ENCODE measurements around the gene MEI1. TPM values are rescaled to one million over a fixed set of nuclear protein-coding genes. Genes with fewer than 3 reads are reported as not detected.

MEI1 gene
- total RNA-seq, 4 donors from 2014 or later = 0.70 to 1.9 TPM; not detected in 2

GRCh38 chr22:41656556-41656955, 42.7 kb upstream of the MEI1 start:
- no peak for TF ChIP-seq POLR2A (IDR thresholded peaks at IDR 0.05)
- TF ChIP-seq CTCF (IDR thresholded peaks at IDR 0.05) = no peak
- Histone ChIP-seq H3K27ac (no peak overlapping the region), H3K9me3 (no peaks in the 10 kb centered on the region), H3K4me3 (no peak overlapping the region), H3K4me1 (no peaks in the 10 kb centered on the region), H3K36me3 (no peaks in the 10 kb centered on the region), H3K27me3 (no peaks in the 10 kb centered on the region)
- DNase-seq = no peak
- intact Hi-C loops (cut with DNase I; ENCODE audit: low total_unique reads) = no loop called here

DNA sequence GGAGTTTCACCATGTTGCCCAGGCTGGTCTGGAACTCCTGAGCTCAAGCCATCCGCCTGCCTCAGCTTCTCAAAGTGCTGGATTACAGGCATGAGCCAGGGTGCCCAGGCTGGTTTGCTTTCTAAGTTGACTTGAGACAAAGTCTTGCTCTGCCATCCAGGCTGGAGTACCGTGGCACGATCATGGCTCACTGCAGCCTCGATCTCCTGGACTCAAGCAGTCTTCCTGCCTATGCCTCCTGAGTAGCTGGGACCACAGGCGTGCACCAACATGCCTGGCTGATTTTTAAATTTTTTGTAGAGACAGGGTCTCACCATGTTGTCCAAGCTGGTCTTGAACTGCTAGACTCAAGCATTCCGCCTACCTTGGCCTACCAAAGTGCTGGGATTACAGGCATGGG, 41.6 kb upstream of the MEI1 start:
- no peak for TF ChIP-seq POLR2A (IDR thresholded peaks at IDR 0.05)
- TF ChIP-seq CTCF (IDR thresholded peaks at IDR 0.05) = no peak
- DNase-seq = no peak
- Histone ChIP-seq H3K4me1 (no peaks in the 10 kb centered on the region), H3K9me3 (no peaks in the 10 kb centered on the region), H3K27me3 (no peaks in the 10 kb centered on the region), H3K36me3 (no peaks in the 10 kb centered on the region), H3K4me3 (no peak overlapping the region), H3K27ac (no peak overlapping the region)
- intact Hi-C loops (cut with DNase I; ENCODE audit: low total_unique reads) = no loop called here

GRCh38 chr22:41658869-41659268, 40.4 kb upstream of the MEI1 start:
- Histone ChIP-seq H3K36me3 (no peaks in the 10 kb centered on the region), H3K4me1 (no peaks in the 10 kb centered on the region), H3K4me3 (no peak overlapping the region), H3K27me3 (no peaks in the 10 kb centered on the region), H3K27ac (no peak overlapping the region), H3K9me3 (no peaks in the 10 kb centered on the region)
- no peak for DNase-seq
- no peak for TF ChIP-seq CTCF (IDR thresholded peaks at IDR 0.05)
- intact Hi-C loops (cut with DNase I; ENCODE audit: low total_unique reads) = no loop called here

DNA sequence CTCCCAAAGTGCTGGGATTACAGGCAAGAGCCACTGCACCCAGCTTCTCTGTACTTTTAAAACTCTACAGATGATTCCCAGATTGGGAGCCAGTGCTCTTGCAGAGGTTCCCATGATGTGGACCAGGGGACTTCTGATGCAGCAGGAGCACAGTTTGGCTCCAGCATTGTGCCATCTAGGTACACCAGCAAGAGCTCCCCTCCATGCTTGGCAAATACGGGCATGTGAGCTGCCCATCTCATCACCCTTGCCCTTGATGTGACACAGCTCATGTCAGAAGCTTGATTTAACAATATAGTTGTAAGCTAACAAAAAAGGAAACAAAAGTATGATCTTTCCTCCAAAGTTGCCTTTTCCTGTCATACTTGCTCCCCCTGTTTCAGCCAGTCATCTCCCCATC, 39.4 kb upstream of the MEI1 start:
- no peak overlapping the region for H3K27ac ChIP-seq
- intact Hi-C loops (cut with DNase I; ENCODE audit: low total_unique reads) = no loop called here
- H3K27me3 ChIP-seq = no peaks in the 10 kb centered on the region
- no peak overlapping the region for H3K4me3 ChIP-seq
- no peaks in the 10 kb centered on the region for H3K9me3 ChIP-seq
- no peak for DNase-seq
- TF ChIP-seq POLR2A (IDR thresholded peaks at IDR 0.05) = no peak
- no peak for TF ChIP-seq CTCF (IDR thresholded peaks at IDR 0.05)
- H3K36me3 ChIP-seq = no peaks in the 10 kb centered on the region
- H3K4me1 ChIP-seq = no peaks in the 10 kb centered on the region

- Histone ChIP-seq H3K27me3 (no peaks in the 10 kb centered on the region), H3K36me3 (no peaks in the 10 kb centered on the region), H3K4me3 (no peak overlapping the region), H3K9me3 (no peaks in the 10 kb centered on the region), H3K27ac (no peak overlapping the region), H3K4me1 (no peaks in the 10 kb centered on the region)
- no peak for TF ChIP-seq CTCF (IDR thresholded peaks at IDR 0.05)
- no peak for TF ChIP-seq POLR2A (IDR thresholded peaks at IDR 0.05)
- no peak for DNase-seq
- intact Hi-C loops (cut with DNase I; ENCODE audit: low total_unique reads) = no loop called here
These were observed 38.9 kb upstream of the MEI1 start for GRCh38 chr22:41660416-41660815.
